Measurements from ENCODE around the gene NOS1AP.

Gene NOS1AP

GRCh38 chr1:162222014-162222413 lies 152.5 kb downstream of the NOS1AP start:
- Histone ChIP-seq H3K9ac (ENCODE audit: low read length) (no peak overlapping the region), H3K4ac (ENCODE audit: low read depth, low read length) (no peak overlapping the region), H3K27me3 (ENCODE audit: insufficient read depth, low read length, poor library complexity) (no peaks in the 10 kb centered on the region), H3K79me2 (ENCODE audit: control insufficient read depth, insufficient read depth, low read length) (no peaks in the 10 kb centered on the region), H3K23ac (ENCODE audit: low read length) (no peak overlapping the region), H3K36me3 (ENCODE audit: control insufficient read depth, insufficient read depth, low read length) (no peaks in the 10 kb centered on the region), H3K4me1 (ENCODE audit: control insufficient read depth, low read depth, low read length) (peaks cover 2% of the 10 kb centered on the region), H4K5ac (ENCODE audit: low read length) (no peak overlapping the region), H3K79me1 (ENCODE audit: low read length) (peaks cover 3% of the 10 kb centered on the region), H3K56ac (ENCODE audit: low read length) (no peak overlapping the region), H2BK15ac (replicated peaks; ENCODE audit: low read depth) (no peak overlapping the region), H2BK5ac (ENCODE audit: low read length) (no peak overlapping the region), H4K8ac (ENCODE audit: low read depth, low read length) (no peak overlapping the region), H3K4me2 (ENCODE audit: low read length) (no peak overlapping the region), H3K18ac (ENCODE audit: low read length) (no peak overlapping the region), H3K27ac (ENCODE audit: low read depth, low read length) (no peak overlapping the region), H3K4me3 (ENCODE audit: low read length) (no peak overlapping the region), H2AK5ac (ENCODE audit: low read length) (no peak overlapping the region), H2BK120ac (ENCODE audit: low read depth, low read length) (no peak overlapping the region)
- no peak for DNase-seq
- WGBS (ENCODE audit: extremely low coverage, insufficient coverage, low lambda C conversion rate) = no CpG with 5 or more reads among the region's 5 CpGs

GRCh38 chr1:162222730-162223129 lies 153.2 kb downstream of the NOS1AP start:
- no CpG with 5 or more reads among the region's 2 CpGs for WGBS (ENCODE audit: extremely low coverage, insufficient coverage, low lambda C conversion rate)

GRCh38 chr1:162223488-162223887 lies 154.0 kb downstream of the NOS1AP start:
- no peaks in the 10 kb centered on the region for H3K36me3 ChIP-seq (ENCODE audit: control insufficient read depth, insufficient read depth, low read length)
- no peak overlapping the region for H3K18ac ChIP-seq (ENCODE audit: low read length)
- H3K4me2 ChIP-seq (ENCODE audit: low read length) = no peak overlapping the region
- no peak overlapping the region for H3K4ac ChIP-seq (ENCODE audit: low read depth, low read length)
- no peak overlapping the region for H3K56ac ChIP-seq (ENCODE audit: low read length)
- no peak overlapping the region for H3K23ac ChIP-seq (ENCODE audit: low read length)
- no peak overlapping the region for H2BK5ac ChIP-seq (ENCODE audit: low read length)
- H4K8ac ChIP-seq (ENCODE audit: low read depth, low read length) = no peak overlapping the region
- no peak overlapping the region for H3K4me3 ChIP-seq (ENCODE audit: low read length)
- no peak overlapping the region for H4K5ac ChIP-seq (ENCODE audit: low read length)
- H2BK120ac ChIP-seq (ENCODE audit: low read depth, low read length) = no peak overlapping the region
- no peak for DNase-seq
- WGBS (ENCODE audit: extremely low coverage, insufficient coverage, low lambda C conversion rate) = no CpG with 5 or more reads among the region's 2 CpGs
- no peaks in the 10 kb centered on the region for H3K79me2 ChIP-seq (ENCODE audit: control insufficient read depth, insufficient read depth, low read length)
- H3K4me1 ChIP-seq (ENCODE audit: control insufficient read depth, low read depth, low read length) = peaks cover 2% of the 10 kb centered on the region
- no peaks in the 10 kb centered on the region for H3K27me3 ChIP-seq (ENCODE audit: insufficient read depth, low read length, poor library complexity)
- no peak overlapping the region for H2AK5ac ChIP-seq (ENCODE audit: low read length)
- no peak overlapping the region for H3K27ac ChIP-seq (ENCODE audit: low read depth, low read length)
- peaks cover 3% of the 10 kb centered on the region for H3K79me1 ChIP-seq (ENCODE audit: low read length)
- H2BK15ac ChIP-seq (replicated peaks; ENCODE audit: low read depth) = no peak overlapping the region
- H3K9ac ChIP-seq (ENCODE audit: low read length) = no peak overlapping the region

More at GRCh38 chr1:162222730-162223129, 153.2 kb downstream of the NOS1AP start:
- no peak overlapping the region for H3K18ac ChIP-seq (ENCODE audit: low read length)
- H2BK15ac ChIP-seq (replicated peaks; ENCODE audit: low read depth) = no peak overlapping the region
- H2BK120ac ChIP-seq (ENCODE audit: low read depth, low read length) = no peak overlapping the region
- H3K36me3 ChIP-seq (ENCODE audit: control insufficient read depth, insufficient read depth, low read length) = no peaks in the 10 kb centered on the region
- H4K5ac ChIP-seq (ENCODE audit: low read length) = no peak overlapping the region
- no peak overlapping the region for H3K27ac ChIP-seq (ENCODE audit: low read depth, low read length)
- H3K79me1 ChIP-seq (ENCODE audit: low read length) = peaks cover 3% of the 10 kb centered on the region
- no peaks in the 10 kb centered on the region for H3K79me2 ChIP-seq (ENCODE audit: control insufficient read depth, insufficient read depth, low read length)
- H3K4me1 ChIP-seq (ENCODE audit: control insufficient read depth, low read depth, low read length) = peaks cover 2% of the 10 kb centered on the region
- H3K4ac ChIP-seq (ENCODE audit: low read depth, low read length) = no peak overlapping the region
- no peak overlapping the region for H3K23ac ChIP-seq (ENCODE audit: low read length)
- no peak overlapping the region for H4K8ac ChIP-seq (ENCODE audit: low read depth, low read length)
- no peak for DNase-seq
- no peak overlapping the region for H2AK5ac ChIP-seq (ENCODE audit: low read length)
- H2BK5ac ChIP-seq (ENCODE audit: low read length) = no peak overlapping the region
- no peak overlapping the region for H3K9ac ChIP-seq (ENCODE audit: low read length)
- H3K27me3 ChIP-seq (ENCODE audit: insufficient read depth, low read length, poor library complexity) = no peaks in the 10 kb centered on the region
- no peak overlapping the region for H3K56ac ChIP-seq (ENCODE audit: low read length)
- H3K4me3 ChIP-seq (ENCODE audit: low read length) = no peak overlapping the region
- H3K4me2 ChIP-seq (ENCODE audit: low read length) = no peak overlapping the region

- no peak overlapping the region for H3K27ac ChIP-seq (ENCODE audit: low read depth, low read length)
- H2BK5ac ChIP-seq (ENCODE audit: low read length) = no peak overlapping the region
- no peak overlapping the region for H3K56ac ChIP-seq (ENCODE audit: low read length)
- no peak overlapping the region for H3K4ac ChIP-seq (ENCODE audit: low read depth, low read length)
- peaks cover 2% of the 10 kb centered on the region for H3K4me1 ChIP-seq (ENCODE audit: control insufficient read depth, low read depth, low read length)
- no peak overlapping the region for H3K4me2 ChIP-seq (ENCODE audit: low read length)
- H2BK120ac ChIP-seq (ENCODE audit: low read depth, low read length) = no peak overlapping the region
- H3K79me2 ChIP-seq (ENCODE audit: control insufficient read depth, insufficient read depth, low read length) = no peaks in the 10 kb centered on the region
- no peak overlapping the region for H3K23ac ChIP-seq (ENCODE audit: low read length)
- no peak overlapping the region for H3K18ac ChIP-seq (ENCODE audit: low read length)
- no peak for DNase-seq
- no peak overlapping the region for H2BK15ac ChIP-seq (replicated peaks; ENCODE audit: low read depth)
- no peak overlapping the region for H4K5ac ChIP-seq (ENCODE audit: low read length)
- H2AK5ac ChIP-seq (ENCODE audit: low read length) = no peak overlapping the region
- no peak overlapping the region for H3K4me3 ChIP-seq (ENCODE audit: low read length)
- H3K27me3 ChIP-seq (ENCODE audit: insufficient read depth, low read length, poor library complexity) = no peaks in the 10 kb centered on the region
- no peaks in the 10 kb centered on the region for H3K36me3 ChIP-seq (ENCODE audit: control insufficient read depth, insufficient read depth, low read length)
- H4K8ac ChIP-seq (ENCODE audit: low read depth, low read length) = no peak overlapping the region
- H3K79me1 ChIP-seq (ENCODE audit: low read length) = peaks cover 3% of the 10 kb centered on the region
- no peak overlapping the region for H3K9ac ChIP-seq (ENCODE audit: low read length)
These were observed 154.8 kb downstream of the NOS1AP start for GRCh38 chr1:162224267-162224666.

- H3K27ac ChIP-seq (ENCODE audit: low read depth, low read length) = no peak overlapping the region
- no peak overlapping the region for H3K23ac ChIP-seq (ENCODE audit: low read length)
- H4K8ac ChIP-seq (ENCODE audit: low read depth, low read length) = no peak overlapping the region
- H3K18ac ChIP-seq (ENCODE audit: low read length) = no peak overlapping the region
- H3K56ac ChIP-seq (ENCODE audit: low read length) = no peak overlapping the region
- no peaks in the 10 kb centered on the region for H3K27me3 ChIP-seq (ENCODE audit: insufficient read depth, low read length, poor library complexity)
- no peak overlapping the region for H2AK5ac ChIP-seq (ENCODE audit: low read length)
- H3K36me3 ChIP-seq (ENCODE audit: control insufficient read depth, insufficient read depth, low read length) = no peaks in the 10 kb centered on the region
- H4K5ac ChIP-seq (ENCODE audit: low read length) = no peak overlapping the region
- peak overlapping the region; percentile 99 for H2BK15ac ChIP-seq (replicated peaks; ENCODE audit: low read depth)
- no peak overlapping the region for H3K9ac ChIP-seq (ENCODE audit: low read length)
- H2BK5ac ChIP-seq (ENCODE audit: low read length) = no peak overlapping the region
- no peak overlapping the region for H2BK120ac ChIP-seq (ENCODE audit: low read depth, low read length)
- H3K4me1 ChIP-seq (ENCODE audit: control insufficient read depth, low read depth, low read length) = peaks cover 2% of the 10 kb centered on the region
- H3K79me1 ChIP-seq (ENCODE audit: low read length) = peaks cover 4% of the 10 kb centered on the region
- no peak overlapping the region for H3K4me3 ChIP-seq (ENCODE audit: low read length)
- DNase-seq = no peak
- H3K79me2 ChIP-seq (ENCODE audit: control insufficient read depth, insufficient read depth, low read length) = peaks cover 2% of the 10 kb centered on the region
- H3K4me2 ChIP-seq (ENCODE audit: low read length) = no peak overlapping the region
- no CpG with 5 or more reads among the region's 5 CpGs for WGBS (ENCODE audit: extremely low coverage, insufficient coverage, low lambda C conversion rate)
- H3K4ac ChIP-seq (ENCODE audit: low read depth, low read length) = no peak overlapping the region
These were observed 159.1 kb downstream of the NOS1AP start for GRCh38 chr1:162228586-162228985.

- no peak overlapping the region for H4K5ac ChIP-seq (ENCODE audit: low read length)
- no peaks in the 10 kb centered on the region for H3K36me3 ChIP-seq (ENCODE audit: control insufficient read depth, insufficient read depth, low read length)
- no peak overlapping the region for H3K4ac ChIP-seq (ENCODE audit: low read depth, low read length)
- H2BK120ac ChIP-seq (ENCODE audit: low read depth, low read length) = no peak overlapping the region
- peaks cover 2% of the 10 kb centered on the region for H3K79me2 ChIP-seq (ENCODE audit: control insufficient read depth, insufficient read depth, low read length)
- no peak overlapping the region for H3K27ac ChIP-seq (ENCODE audit: low read depth, low read length)
- no peaks in the 10 kb centered on the region for H3K27me3 ChIP-seq (ENCODE audit: insufficient read depth, low read length, poor library complexity)
- H3K4me3 ChIP-seq (ENCODE audit: low read length) = no peak overlapping the region
- H2BK5ac ChIP-seq (ENCODE audit: low read length) = no peak overlapping the region
- H2BK15ac ChIP-seq (replicated peaks; ENCODE audit: low read depth) = no peak overlapping the region
- H3K56ac ChIP-seq (ENCODE audit: low read length) = no peak overlapping the region
- no peak overlapping the region for H3K9ac ChIP-seq (ENCODE audit: low read length)
- H2AK5ac ChIP-seq (ENCODE audit: low read length) = no peak overlapping the region
- no CpG with 5 or more reads among the region's 2 CpGs for WGBS (ENCODE audit: extremely low coverage, insufficient coverage, low lambda C conversion rate)
- peaks cover 2% of the 10 kb centered on the region for H3K4me1 ChIP-seq (ENCODE audit: control insufficient read depth, low read depth, low read length)
- H3K23ac ChIP-seq (ENCODE audit: low read length) = no peak overlapping the region
- no peak for DNase-seq
- no peak overlapping the region for H4K8ac ChIP-seq (ENCODE audit: low read depth, low read length)
- H3K18ac ChIP-seq (ENCODE audit: low read length) = no peak overlapping the region
- peaks cover 4% of the 10 kb centered on the region for H3K79me1 ChIP-seq (ENCODE audit: low read length)
- no peak overlapping the region for H3K4me2 ChIP-seq (ENCODE audit: low read length)
These were observed 160.1 kb downstream of the NOS1AP start for GRCh38 chr1:162229549-162229948.
